ENCODE measurements around the gene COL9A1.

- no peak for TF ChIP-seq CTBP1 (IDR thresholded peaks at IDR 0.05; ENCODE audit: borderline replicate concordance)
- TF ChIP-seq FOXK2 (IDR thresholded peaks at IDR 0.05) = no peak
- no peak for TF ChIP-seq SUZ12 (IDR thresholded peaks at IDR 0.05)
- no peak for TF ChIP-seq TARDBP (IDR thresholded peaks at IDR 0.05)
- TF ChIP-seq BHLHE40 (IDR thresholded peaks at IDR 0.05; ENCODE audit: borderline replicate concordance) = no peak
- no peak for TF ChIP-seq FOXM1 (IDR thresholded peaks at IDR 0.05; ENCODE audit: borderline replicate concordance)
- TF ChIP-seq FOXA1 (IDR thresholded peaks at IDR 0.05) = no peak
- no peak for TF ChIP-seq NFRKB (IDR thresholded peaks at IDR 0.05)
- no peak for TF ChIP-seq L3MBTL2 (conservative IDR thresholded peaks at IDR 0.05)
Measured at GRCh38 chr6:70280400-70280853, 22.5 kb downstream of the COL9A1 start.

Measured in HEK293T (cell line).